SK-N-SH (cell line): Measurements from ENCODE around the gene NRG3. TPM values are rescaled to one million over a fixed set of nuclear protein-coding genes. Genes with fewer than 3 reads are reported as not detected.

ENCODE experiments used
- CTCF ChIA-PET: fragments of 300-600, 350-600 bp; formaldehyde crosslinking; extraction: SDS; loops from one replicate; lab custom pipeline; 2021; lab: Yijun Ruan, JAX
- POLR2A ChIA-PET: fragments of 350-600 bp; sonication (Branson Sonifier 250); formaldehyde crosslinking; extraction: SDS; loops from one replicate; lab custom pipeline; 2020; ENCODE audit warnings: antibody characterized with exemption, inconsistent platforms; lab: Yijun Ruan, JAX
- DNase-seq: peaks from one replicate; pipeline ENCODE4 v3.0.0; 2012
- H2AFZ ChIP-seq: fragments of 200-600 bp; sonication (generic); 2 replicates; pipeline ENCODE4 v1.8.1; 2016; ENCODE audit warnings: antibody characterized with exemption, mild to moderate bottlenecking, low read depth
- H3F3A ChIP-seq: fragments of 200-600 bp; sonication (generic); replicated peaks from 2 replicates; pipeline ENCODE3; 2016; ENCODE audit warnings: antibody characterized with exemption, mild to moderate bottlenecking; ENCODE audit not compliant: insufficient read depth
- H3K27ac ChIP-seq, 2 experiments: fragments of 200-500 bp in 1 of 2; fragments of 200-600 bp in 1 of 2; sonication (Bioruptor generic) in 1 of 2; sonication (generic), shearing (Covaris generic) in 1 of 2; 2 replicates each; pipeline versions ENCODE4 v1.5.1 to v1.6.1; 2014 to 2016; ENCODE audit warnings: low read depth in 2 of 2, inconsistent platforms in 1 of 2, low read length in 1 of 2, mild to moderate bottlenecking in 1 of 2, mixed read lengths in 1 of 2
- H3K27me3 ChIP-seq: fragments of 200-600 bp; sonication (generic), shearing (Covaris generic); 2 replicates; pipeline ENCODE4 v1.6.1; 2016; ENCODE audit warnings: mixed run types; ENCODE audit not compliant: insufficient read depth
- H3K36me3 ChIP-seq, 2 experiments: fragments of 200-500 bp in 1 of 2; fragments of 200-600 bp in 1 of 2; sonication (Bioruptor generic) in 1 of 2; sonication (generic) in 1 of 2; replicated peaks in 1 of 2; 2 replicates each; pipeline versions ENCODE3 to v1.5.1; 2014 to 2016; ENCODE audit warnings: low read length in 1 of 2, mild to moderate bottlenecking in 1 of 2; ENCODE audit not compliant: insufficient read depth in 2 of 2, control insufficient read depth in 1 of 2
- H3K4me1 ChIP-seq, 2 experiments: fragments of 200-500 bp in 1 of 2; fragments of 200-600 bp in 1 of 2; sonication (Bioruptor generic) in 1 of 2; sonication (generic), shearing (Covaris generic) in 1 of 2; 2 replicates each; pipeline versions ENCODE4 v1.5.1 to v1.6.1; 2014 to 2016; ENCODE audit warnings: low read depth in 1 of 2, low read length in 1 of 2, mixed run types in 1 of 2; ENCODE audit not compliant: insufficient read depth in 2 of 2, control insufficient read depth in 1 of 2
- H3K4me2 ChIP-seq: fragments of 200-600 bp; sonication (generic), shearing (Covaris generic); 2 replicates; pipeline ENCODE4 v1.6.1; 2017; ENCODE audit warnings: mixed run types
- H3K4me3 ChIP-seq, 2 experiments: fragments of 200-500 bp in 1 of 2; fragments of 200-600 bp in 1 of 2; sonication (Bioruptor generic) in 1 of 2; sonication (generic), shearing (Covaris generic) in 1 of 2; 2 replicates each; pipeline versions ENCODE4 v1.5.1 to v1.8.1; 2014 to 2016; ENCODE audit warnings: low read depth in 2 of 2, inconsistent platforms in 1 of 2, low read length in 1 of 2, mild to moderate bottlenecking in 1 of 2, mixed read lengths in 1 of 2, moderate library complexity in 1 of 2
- H3K79me2 ChIP-seq: fragments of 200-600 bp; sonication (generic); 2 replicates; pipeline ENCODE4 v1.8.1; 2017; ENCODE audit warnings: mild to moderate bottlenecking; ENCODE audit not compliant: insufficient read depth
- H3K9ac ChIP-seq: fragments of 200-600 bp; sonication (generic); 2 replicates; pipeline ENCODE4 v1.6.1; 2017; ENCODE audit warnings: mixed run types
- H3K9me2 ChIP-seq: fragments of 200-600 bp; sonication (generic); 2 replicates; pipeline ENCODE4 v1.6.1; 2017; ENCODE audit warnings: mixed run types
- H3K9me3 ChIP-seq: fragments of 200-600 bp; sonication (generic); 2 replicates; pipeline ENCODE4 v1.6.1; 2017; ENCODE audit warnings: mixed run types, mild to moderate bottlenecking, moderate library complexity
- H4K20me1 ChIP-seq: fragments of 200-600 bp; sonication (generic); 2 replicates; pipeline ENCODE4 v1.6.1; 2017; ENCODE audit warnings: mild to moderate bottlenecking, mixed run types; ENCODE audit not compliant: insufficient read depth
- CHD2 ChIP-seq: fragments of 150-350 bp; IDR thresholded peaks from 2 replicates; pipeline ENCODE4 v1.6.1; 2018; ENCODE audit warnings: low read length; ENCODE audit not compliant: partially characterized antibody
- ELF1 ChIP-seq: IDR thresholded peaks from 2 replicates; pipeline ENCODE4 v1.4.0; 2012
- FOXM1 ChIP-seq: IDR thresholded peaks from 2 replicates; pipeline ENCODE4 v1.4.0; 2012; ENCODE audit warnings: low read depth, mild to moderate bottlenecking
- IRF3 ChIP-seq: fragments of 150-350 bp; IDR thresholded peaks from 2 replicates; pipeline ENCODE4 v1.6.1; 2016; ENCODE audit warnings: mild to moderate bottlenecking, low read depth, low read length
- NFIC ChIP-seq: IDR thresholded peaks from 2 replicates; pipeline ENCODE4 v1.4.0; 2012; ENCODE audit warnings: borderline replicate concordance
- NRF1 ChIP-seq: IDR thresholded peaks from 2 replicates; pipeline ENCODE4 v1.6.1; 2012; ENCODE audit warnings: low read depth, mild to moderate bottlenecking, low read length
- PBX3 ChIP-seq: IDR thresholded peaks from 2 replicates; pipeline ENCODE4; 2012
- RAD21 ChIP-seq: IDR thresholded peaks from 2 replicates; pipeline ENCODE4 v1.6.1; 2012; ENCODE audit warnings: mild to moderate bottlenecking, low read length
- REST ChIP-seq: IDR thresholded peaks from 2 replicates; pipeline ENCODE4 v1.6.1; 2012; ENCODE audit warnings: mild to moderate bottlenecking, low read depth, low read length, moderate library complexity
- RXRA ChIP-seq: IDR thresholded peaks from 2 replicates; pipeline ENCODE4 v1.4.0; 2012; ENCODE audit warnings: low read depth, mild to moderate bottlenecking, borderline replicate concordance
- SIN3A ChIP-seq: IDR thresholded peaks from 2 replicates; pipeline ENCODE4 v1.6.1; 2012; ENCODE audit warnings: low read depth, mild to moderate bottlenecking, low read length, moderate library complexity, borderline replicate concordance
- TEAD4 ChIP-seq: IDR thresholded peaks from 2 replicates; pipeline ENCODE4 v1.4.0; 2012; ENCODE audit warnings: mild to moderate bottlenecking, borderline replicate concordance; ENCODE audit not compliant: insufficient read depth
- WGBS: methylation state at CpG from one replicate; pipeline ENCODE4 v1.1.6; 2017; ENCODE audit warnings: low lambda C conversion rate; 5-methylcytosine and 5-hydroxymethylcytosine counted together
- polyA plus RNA-seq, 3 experiments: library from polyadenylated mRNA; depleted of rRNA; stranded (reverse); fragments of >200 nt; gene quantifications; 2 replicates each; pipeline ENCODE4 v1.2.3, GENCODE V29; 2012

The NRG3 gene
- polyA plus RNA-seq, 1 of the 3 experiments (the other 2 are of a cell fraction): 0.03 TPM

- no peak for TF ChIP-seq FOXM1
- no peak for TF ChIP-seq SIN3A
- TF ChIP-seq CHD2: no peak
- TF ChIP-seq PBX3: no peak
- TF ChIP-seq RXRA: no peak
- no peak for TF ChIP-seq NRF1
- no peak for TF ChIP-seq ELF1
- TF ChIP-seq RAD21: no peak
- TF ChIP-seq NFIC: no peak
- no peak for TF ChIP-seq IRF3
- TF ChIP-seq REST: no peak
- no peak for TF ChIP-seq TEAD4
- H3K4me2 ChIP-seq: no peak overlapping the region
- 21% methylated on average over 3 of the region's 3 CpGs for WGBS
- H3K4me3 ChIP-seq: no peak overlapping the region
- no peaks in the 10 kb centered on the region for H3K79me2 ChIP-seq
- H4K20me1 ChIP-seq: no peaks in the 10 kb centered on the region
- H3F3A ChIP-seq: no peaks in the 10 kb centered on the region
- H3K9ac ChIP-seq: no peak overlapping the region
- 0 out of 2 replicates have a peak, but pooled peaks cover 4% of the 10 kb centered on the region for H3K9me3 ChIP-seq
- ChIA-PET CTCF (interaction anchor here (1.1 kb wide), 1 partner anchor 31 kb away, joined by 3 read pairs; no protein-coding TSS in a partner anchor), POLR2A (no interaction called here)
- no peaks in the 10 kb centered on the region for H3K36me3 ChIP-seq
- no peaks in the 10 kb centered on the region for H3K4me1 ChIP-seq
- H3K27me3 ChIP-seq: no peaks in the 10 kb centered on the region
- H3K9me2 ChIP-seq: no peaks in the 10 kb centered on the region
- no peak overlapping the region for H3K27ac ChIP-seq
- no peak overlapping the region for H2AFZ ChIP-seq
- no peak for DNase-seq
Observed at GRCh38 chr10:82176587-82176986, 301.6 kb downstream of the NRG3 start.
